NCI-H1417 treated with DMSO at 0.1 percent for 48 hours (cell line): ENCODE results near the gene RIC8B.

Source experiments
- DNase-seq: peaks from one replicate; lab custom pipeline; 2025; lab: John Stamatoyannopoulos, UW

The RIC8B gene

GRCh38 chr12:106868982-106869700 lies 94.7 kb downstream of the RIC8B start:
- no peak for DNase-seq

- no peak for DNase-seq
Observed at GRCh38 chr12:106870116-106870515, 95.6 kb downstream of the RIC8B start.

DNA sequence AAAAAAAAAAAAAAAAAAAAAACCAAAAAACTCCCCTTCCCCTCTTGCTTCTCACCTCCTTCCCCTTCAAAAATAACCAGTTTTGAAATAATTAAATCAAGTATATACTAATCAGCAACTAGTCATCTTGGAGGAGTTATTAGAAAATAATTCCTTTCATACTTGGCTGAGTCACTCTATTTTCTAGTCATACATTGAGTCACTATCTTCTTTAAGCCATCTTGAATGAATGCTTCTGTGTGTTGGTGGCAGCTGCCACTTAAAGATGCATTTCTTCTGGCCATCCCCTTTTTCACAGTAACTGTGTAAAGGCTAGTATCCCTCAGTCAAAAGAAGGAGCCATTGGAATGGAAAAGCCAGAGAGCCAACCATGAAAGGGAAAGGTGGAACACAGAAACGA lies 97.0 kb downstream of the RIC8B start:
- DNase-seq = no peak

- no peak for DNase-seq
Observed at GRCh38 chr12:106873983-106874382, 99.5 kb downstream of the RIC8B start.

- peak; percentile 93 for DNase-seq
Observed at GRCh38 chr12:106878804-106879203, 104.3 kb downstream of the RIC8B start.

- DNase-seq = no peak
Observed at GRCh38 chr12:106879612-106880011, 105.1 kb downstream of the RIC8B start.

DNA sequence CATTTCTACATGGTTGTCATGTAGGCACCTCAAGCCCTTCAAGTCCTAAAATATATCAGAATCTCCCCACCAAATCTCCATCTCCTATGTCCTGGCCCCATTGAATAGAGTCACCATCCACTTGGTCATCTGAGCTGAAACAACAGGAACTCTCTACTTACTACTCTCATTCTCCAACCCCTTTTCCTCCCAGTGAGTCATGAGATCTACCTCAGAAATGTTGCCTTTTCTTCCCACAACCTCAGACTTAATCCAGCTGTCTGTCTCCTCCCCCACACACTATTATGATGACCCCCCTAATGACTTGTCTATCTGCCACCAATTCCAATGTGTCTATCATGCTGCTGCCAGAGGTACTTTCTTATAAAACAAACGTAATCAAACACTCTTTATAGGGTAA lies 108.9 kb downstream of the RIC8B start:
- DNase-seq = no peak

- no peak for DNase-seq
Observed at GRCh38 chr12:106885026-106885425, 110.5 kb downstream of the RIC8B start.

GRCh38 chr12:106885541-106886249 lies 111.2 kb downstream of the RIC8B start:
- no peak for DNase-seq

- no peak for DNase-seq
Observed at GRCh38 chr12:106886932-106887331, 112.5 kb downstream of the RIC8B start.

DNA sequence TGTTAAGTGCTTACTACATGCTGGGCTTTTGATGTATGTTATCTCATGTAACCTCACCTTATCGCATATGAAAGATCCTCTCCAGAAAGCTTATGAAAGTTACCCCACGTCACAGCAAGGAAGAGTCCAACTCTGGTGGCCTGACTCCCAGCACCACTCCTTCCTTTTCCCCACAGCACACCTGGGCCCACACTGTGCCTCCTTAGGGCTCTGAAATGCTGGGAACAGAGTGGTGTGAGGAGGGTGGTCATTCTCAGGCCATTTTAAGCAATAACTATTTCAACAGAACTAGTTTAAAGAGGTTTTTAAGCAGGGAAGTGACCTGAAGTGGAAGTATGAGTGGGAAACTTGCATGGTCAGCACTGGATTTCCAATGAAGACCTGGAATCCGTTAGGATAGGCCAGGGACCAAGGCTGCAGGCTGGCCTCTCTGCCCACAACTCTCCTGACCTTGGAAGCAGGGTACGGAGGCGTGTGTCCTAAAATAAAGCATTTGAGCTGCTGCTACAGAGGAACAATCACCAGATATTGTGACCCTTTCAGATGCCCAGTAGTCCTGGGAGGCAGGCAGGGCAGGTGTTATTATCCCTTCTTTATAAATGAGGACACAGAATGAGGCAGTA lies 114.0 kb downstream of the RIC8B start:
- no peak for DNase-seq

DNA sequence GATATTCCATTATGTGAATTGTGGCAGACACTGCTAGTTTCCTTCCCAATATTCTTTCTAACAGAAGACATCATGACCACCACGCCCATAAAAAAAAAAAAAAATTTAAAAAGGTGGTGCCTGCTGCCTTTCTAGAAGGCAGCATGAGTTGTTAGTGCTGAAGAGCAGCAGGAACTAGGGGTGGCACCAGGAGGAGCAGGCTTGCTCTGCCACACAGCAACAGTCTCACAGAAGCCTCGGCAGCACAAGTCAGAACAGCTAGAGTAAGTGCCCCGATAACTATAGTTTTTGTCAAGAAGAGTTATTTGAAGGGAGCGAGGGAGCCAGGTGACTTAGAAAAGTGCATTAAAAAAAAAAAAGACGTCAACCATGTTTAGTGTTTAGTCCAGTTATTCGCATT lies 114.8 kb downstream of the RIC8B start:
- no peak for DNase-seq

GRCh38 chr12:106889950-106890626 lies 115.6 kb downstream of the RIC8B start:
- DNase-seq = no peak

- no peak for DNase-seq
Observed at GRCh38 chr12:106892075-106892474, 117.6 kb downstream of the RIC8B start.

DNA sequence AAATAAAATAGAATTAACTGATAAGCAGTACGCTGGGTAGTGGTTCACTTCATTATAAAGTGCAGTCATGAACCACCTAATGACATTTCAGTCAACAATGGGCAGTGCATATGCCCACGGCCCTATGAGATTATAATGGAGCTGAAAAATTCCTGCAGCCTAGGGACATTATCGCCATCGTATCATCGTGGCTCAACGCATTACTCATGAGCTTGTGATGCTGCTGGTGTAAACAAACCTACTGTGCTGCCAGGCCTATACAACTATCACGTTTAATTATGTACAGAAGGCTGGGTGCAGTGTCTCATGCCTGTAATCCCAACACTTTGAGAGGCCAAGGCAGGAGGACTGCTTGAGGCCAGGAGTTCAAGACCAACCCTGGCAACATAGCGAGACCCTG lies 119.0 kb downstream of the RIC8B start:
- DNase-seq = no peak

DNA sequence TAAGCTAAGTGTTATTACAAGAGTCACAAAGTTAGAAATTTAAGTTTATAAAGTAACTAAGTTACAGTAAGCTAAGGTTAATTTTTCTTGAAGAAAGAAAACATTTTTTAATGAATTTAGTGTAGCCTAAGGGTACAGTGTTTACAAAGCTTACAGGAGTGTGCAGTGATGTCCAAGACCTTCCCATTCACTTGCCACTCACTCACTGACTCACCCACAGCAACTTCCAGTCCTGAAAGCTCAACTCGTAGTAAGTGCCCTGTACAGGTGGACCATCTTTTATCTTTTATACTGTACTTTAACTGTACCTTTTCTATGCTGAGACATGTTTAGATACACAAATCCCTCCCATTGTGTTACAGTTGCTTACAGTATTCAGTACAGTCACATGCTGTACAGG lies 120.3 kb downstream of the RIC8B start:
- DNase-seq = no peak

- DNase-seq = no peak
Observed at GRCh38 chr12:106896603-106897002, 122.1 kb downstream of the RIC8B start.

GRCh38 chr12:106897082-106897481 lies 122.6 kb downstream of the RIC8B start:
- no peak for DNase-seq

DNA sequence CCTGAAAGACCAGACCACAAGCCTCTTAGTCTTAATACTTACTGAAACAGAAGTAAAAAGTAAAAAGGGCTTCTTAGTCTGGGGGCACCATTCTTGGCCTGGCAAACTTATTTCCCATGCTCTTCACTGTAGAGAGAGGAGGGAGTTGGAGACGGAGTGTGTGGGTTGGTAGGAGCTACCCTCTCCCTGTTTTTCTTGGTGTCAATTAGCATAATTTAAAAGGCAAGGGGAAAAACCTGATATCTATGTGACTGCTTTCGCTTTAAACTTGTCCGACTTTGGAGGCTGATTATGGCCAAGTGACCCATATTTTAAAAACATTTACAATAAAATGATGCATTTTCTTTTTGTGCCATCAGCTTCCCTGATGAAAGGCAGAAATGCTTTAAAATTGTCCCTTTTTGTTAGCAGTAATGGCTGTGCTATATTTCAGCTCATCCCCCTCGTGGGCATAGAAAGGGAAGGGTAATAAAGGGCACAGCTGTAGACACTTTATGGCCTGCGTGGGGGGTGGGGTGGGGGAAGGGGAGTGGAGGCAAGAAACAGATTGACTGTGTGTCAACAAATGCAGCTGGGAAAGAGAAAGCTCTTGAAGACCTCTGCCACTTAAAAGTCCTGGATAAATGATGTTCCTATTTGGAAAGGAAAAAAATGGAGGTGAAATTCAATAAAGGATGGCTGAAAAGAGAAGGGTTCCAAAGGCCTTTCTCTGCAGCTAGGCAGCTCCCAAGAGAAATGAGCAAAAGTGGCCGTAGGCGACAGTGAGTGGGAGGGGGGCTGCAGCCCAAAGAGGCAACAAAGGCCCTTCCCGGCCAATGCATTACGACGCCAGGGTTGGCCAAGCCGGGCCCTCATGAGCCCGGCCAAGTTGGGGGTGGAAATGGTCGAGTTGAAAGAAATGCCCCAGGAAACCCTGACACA lies 123.8 kb downstream of the RIC8B start:
- peak; percentile 63 for DNase-seq

DNA sequence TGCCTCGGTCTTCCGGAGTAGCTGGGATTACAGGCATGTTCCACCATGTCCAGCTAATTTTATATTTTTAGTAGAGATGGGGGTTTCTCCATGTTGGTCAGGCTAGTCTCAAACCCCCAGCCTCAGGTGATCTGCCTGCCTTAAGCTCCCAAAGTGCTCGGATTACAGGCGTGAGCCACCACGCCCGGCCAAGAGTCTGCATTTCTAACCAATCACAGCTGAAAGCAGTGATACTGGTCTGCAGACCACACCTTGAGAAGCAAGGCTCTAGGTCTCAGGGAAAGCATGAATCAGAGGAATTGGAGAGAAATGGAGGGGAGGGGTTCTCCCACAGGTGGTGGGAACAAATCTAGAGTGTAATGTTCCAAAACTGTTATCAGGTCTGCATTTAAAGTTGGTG lies 126.1 kb downstream of the RIC8B start:
- DNase-seq = no peak

GRCh38 chr12:106901276-106901675 lies 126.8 kb downstream of the RIC8B start:
- no peak for DNase-seq

DNA sequence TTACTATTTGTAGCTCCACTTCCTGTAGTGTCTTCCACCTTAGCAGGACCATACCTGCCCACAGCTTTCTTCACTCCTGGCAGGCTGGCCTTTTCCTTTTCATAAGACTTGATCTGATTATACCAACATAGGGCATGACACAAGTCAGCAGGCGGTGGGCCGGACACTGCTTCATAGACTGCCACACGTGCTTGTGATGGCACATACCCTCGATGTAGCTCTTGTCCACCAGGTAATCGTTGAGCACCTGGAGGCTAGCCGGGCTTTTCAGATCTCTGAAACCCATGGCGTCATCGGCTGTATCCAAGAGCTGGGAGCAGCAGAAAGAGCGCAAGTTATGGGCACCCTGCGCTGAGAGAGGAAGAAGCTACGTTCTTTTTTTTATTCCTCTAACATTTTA lies 127.6 kb downstream of the RIC8B start:
- no peak for DNase-seq
